HG02763 (cell line): ENCODE results near the gene DSCAML1.

Experiments
- ATAC-seq: cut with Tn5 transposase; IDR thresholded peaks from one replicate; pipeline ENCODE4 v1.9.1; 2021; ENCODE audit warnings: mild to moderate bottlenecking, moderate library complexity; ENCODE audit not compliant: unreplicated experiment

The DSCAML1 gene

GRCh38 chr11:117394221-117394925, 402.6 kb downstream of the DSCAML1 start:
- no peak for ATAC-seq

DNA sequence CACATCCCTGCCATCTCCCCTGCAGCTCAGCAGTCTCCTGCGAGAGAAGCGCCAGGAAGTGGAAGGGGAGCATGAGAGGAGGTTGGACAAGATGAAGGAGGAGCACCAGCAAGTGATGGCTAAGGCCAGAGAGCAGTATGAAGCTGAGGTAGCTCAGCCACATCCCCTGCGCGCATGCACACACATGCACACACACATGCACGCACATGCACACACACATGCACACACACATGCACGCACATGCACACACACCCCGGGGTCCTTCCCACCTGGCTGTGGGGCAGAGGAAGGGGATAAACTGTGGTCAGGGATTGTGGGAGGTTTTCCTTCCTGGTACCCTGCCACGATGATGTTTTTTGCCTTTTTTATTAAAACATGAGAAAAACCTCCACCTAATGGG, 404.0 kb downstream of the DSCAML1 start:
- ATAC-seq, result no peak

DNA sequence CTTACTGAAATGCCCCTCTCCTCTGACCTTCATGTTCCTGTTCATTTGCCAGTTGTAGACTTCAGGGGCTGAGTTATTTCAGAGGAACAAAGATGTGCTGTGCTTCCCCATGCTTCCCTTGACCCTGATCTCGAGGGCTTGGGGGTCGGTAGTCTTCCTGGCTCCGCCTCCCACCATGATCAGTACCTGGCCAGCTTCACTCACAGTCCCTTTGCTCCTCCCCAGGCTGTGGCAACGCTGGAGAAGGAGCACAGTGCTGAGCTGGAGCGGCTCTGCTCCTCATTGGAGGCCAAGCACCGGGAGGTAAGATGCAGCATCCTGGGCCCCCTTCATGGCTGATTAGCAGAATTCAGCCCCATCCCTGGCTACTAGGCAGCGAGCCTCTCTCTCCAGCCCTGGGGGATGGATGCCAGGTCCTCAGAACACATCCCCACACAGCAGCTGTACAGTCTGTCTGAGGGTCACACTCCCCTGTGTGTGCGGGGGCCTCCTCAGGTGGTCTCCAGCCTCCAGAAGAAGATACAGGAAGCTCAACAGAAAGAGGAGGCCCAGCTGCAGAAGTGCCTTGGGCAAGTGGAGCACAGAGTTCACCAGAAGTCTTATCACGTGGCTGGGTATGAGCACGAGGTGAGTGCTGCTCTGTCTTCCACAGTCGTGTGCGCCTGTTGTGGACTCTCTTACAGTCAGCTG, 404.9 kb downstream of the DSCAML1 start:
- no peak for ATAC-seq

- no peak for ATAC-seq
Measured at GRCh38 chr11:117391181-117391580, 405.8 kb downstream of the DSCAML1 start.

DNA sequence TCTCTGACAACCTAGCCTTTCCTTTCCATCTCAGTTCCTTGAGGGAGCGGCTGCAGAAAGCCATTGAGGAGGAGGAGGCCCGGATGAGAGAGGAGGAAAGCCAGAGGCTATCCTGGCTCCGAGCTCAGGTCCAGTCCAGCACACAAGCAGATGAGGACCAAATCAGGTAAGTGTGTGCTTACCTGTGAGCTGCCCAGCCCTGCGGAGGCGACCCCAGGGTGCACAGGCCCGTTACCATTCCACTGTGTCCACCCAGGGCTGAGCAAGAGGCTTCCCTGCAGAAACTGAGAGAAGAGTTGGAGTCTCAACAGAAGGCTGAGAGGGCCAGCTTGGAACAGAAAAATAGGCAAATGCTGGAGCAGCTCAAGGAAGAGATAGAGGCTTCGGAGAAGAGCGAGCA, 406.3 kb downstream of the DSCAML1 start:
- ATAC-seq, result no peak

DNA sequence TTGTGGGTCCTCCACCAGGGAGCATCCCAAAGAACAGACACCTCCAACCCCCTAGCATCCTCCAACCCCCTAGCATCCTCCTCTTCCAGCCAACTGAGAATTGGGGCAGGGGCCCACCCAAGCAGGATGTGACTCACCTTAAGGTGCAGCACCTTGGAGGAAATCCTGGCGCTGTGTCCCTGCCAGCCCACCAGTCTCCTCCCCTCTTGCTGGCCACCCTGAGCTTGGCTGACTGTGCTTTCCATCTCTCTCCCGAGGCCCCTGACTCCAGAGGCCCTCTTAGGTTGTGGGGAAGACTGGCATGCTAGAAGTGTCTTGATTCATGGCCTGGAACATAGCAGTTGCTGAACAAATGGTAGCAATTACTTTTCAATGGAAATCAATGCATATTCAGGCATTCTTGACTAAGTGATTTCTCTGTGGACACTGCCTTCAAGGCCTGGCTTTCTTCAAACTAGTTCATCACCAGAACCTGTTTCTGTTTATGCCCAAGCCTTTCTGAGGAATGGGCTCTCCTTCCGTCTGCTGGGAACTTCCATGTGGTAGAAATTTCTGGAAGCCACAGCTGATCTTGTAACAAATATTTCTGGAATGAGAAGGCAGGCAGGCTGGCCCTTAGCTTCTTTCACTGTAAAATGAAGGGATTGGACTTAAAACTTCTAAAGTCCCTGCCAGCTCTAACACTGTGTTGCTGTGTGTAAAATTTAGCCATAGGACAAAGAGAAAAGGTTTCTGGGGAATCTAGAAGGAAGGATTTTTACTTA, 408.8 kb downstream of the DSCAML1 start:
- ATAC-seq, result no peak

DNA sequence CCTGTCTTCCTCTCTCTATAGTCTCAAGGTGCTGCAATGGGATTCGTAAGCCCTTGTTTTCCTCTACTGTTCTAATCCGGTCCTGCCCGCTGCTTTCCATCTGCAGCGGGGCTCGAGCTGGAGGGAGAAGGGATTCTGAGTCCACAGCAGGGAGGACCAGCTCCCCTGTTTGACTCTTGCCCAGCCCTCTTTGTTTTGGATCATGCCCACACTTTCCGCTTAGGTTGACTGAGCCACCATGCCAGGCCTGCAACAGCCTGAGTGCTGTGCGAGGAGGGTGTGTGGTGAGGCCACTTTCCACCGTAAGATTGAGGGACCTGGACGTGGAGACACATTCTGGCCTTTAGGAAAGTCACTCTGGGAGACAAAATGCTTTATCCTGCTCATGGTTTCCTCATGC, 411.1 kb downstream of the DSCAML1 start:
- no peak for ATAC-seq

GRCh38 chr11:117385471-117385870, 411.5 kb downstream of the DSCAML1 start:
- no peak for ATAC-seq

DNA sequence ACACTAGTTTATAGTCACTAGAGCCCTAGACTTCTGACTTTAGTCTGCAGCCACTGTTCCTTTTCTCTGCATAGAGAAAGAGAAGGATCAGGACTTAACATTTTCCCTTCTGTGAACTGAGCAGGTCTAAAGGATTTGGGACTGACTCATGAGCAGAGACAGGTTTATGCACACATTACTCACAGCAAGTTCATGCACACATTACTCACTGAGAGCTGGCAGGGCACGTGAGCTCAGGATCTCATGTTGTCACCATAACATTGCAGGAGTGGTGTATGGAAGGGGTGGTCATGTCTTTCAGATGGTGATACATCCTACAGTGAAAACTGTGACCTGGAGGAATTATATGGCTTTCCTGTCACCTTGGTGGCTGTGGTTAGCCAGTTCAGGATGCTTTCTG, 413.0 kb downstream of the DSCAML1 start:
- ATAC-seq, result no peak

GRCh38 chr11:117382746-117383145, 414.3 kb downstream of the DSCAML1 start:
- ATAC-seq, result no peak

DNA sequence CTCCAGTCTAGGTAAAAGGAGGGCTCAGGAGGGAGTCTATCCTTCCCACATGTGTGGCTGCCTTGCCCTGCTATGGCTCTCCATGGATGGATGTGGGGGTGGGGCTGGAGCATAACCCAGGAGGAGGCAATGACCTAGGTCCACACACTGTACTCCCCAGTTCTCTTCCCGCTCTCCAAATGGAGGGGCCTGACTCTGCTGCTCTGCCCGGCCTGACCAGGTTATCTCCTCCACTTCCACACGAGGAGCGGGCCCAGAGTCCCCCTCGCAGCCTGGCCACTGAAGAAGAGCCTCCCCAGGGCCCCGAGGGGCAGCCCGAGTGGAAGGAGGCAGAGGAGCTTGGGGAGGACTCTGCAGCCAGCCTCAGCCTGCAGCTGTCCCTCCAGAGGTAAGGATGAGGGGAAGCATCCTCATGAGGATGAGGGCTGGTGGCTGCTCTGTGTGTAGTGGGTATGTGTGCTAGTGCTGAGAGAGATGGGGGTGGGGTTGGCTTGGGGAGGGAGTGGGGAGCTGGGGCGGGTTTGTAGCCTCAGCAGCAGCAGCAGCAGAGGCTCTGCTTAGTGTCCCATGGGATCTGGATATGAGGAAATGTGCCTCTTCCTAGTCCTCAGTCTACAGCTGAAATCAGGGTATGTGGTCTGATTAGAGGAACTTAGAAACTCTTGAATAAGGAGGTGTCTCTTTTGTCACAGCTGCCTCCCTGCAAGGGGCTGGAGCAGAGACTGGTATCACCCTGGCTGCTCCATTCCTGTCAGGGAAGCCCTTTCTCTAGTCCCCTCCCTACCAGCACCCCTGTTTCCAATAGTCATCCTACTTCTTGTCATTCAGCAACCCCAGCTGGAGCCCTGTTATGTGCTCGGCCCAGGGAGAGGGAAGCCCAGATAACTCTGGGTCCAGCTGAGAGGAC, 415.3 kb downstream of the DSCAML1 start:
- no peak for ATAC-seq

DNA sequence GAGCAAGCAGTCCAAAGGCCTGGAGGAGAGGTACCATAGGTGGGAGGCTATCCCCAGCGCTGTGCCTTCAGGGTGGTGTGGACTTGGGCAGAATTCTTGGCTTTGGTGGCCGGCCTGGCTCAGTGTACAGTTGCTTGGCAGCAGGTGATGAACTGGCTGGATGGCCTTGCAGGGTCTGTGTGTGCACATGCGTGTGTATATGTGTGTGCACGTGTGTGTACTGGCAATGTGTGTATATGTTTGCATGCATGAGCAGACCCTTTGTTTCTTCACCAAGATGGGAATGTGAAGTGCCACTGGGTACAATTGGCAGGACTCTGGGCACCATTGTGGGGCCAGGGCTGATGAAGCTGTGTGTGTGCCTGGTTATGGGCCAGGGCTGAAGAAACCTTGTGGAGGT, 416.3 kb downstream of the DSCAML1 start:
- no peak for ATAC-seq

DNA sequence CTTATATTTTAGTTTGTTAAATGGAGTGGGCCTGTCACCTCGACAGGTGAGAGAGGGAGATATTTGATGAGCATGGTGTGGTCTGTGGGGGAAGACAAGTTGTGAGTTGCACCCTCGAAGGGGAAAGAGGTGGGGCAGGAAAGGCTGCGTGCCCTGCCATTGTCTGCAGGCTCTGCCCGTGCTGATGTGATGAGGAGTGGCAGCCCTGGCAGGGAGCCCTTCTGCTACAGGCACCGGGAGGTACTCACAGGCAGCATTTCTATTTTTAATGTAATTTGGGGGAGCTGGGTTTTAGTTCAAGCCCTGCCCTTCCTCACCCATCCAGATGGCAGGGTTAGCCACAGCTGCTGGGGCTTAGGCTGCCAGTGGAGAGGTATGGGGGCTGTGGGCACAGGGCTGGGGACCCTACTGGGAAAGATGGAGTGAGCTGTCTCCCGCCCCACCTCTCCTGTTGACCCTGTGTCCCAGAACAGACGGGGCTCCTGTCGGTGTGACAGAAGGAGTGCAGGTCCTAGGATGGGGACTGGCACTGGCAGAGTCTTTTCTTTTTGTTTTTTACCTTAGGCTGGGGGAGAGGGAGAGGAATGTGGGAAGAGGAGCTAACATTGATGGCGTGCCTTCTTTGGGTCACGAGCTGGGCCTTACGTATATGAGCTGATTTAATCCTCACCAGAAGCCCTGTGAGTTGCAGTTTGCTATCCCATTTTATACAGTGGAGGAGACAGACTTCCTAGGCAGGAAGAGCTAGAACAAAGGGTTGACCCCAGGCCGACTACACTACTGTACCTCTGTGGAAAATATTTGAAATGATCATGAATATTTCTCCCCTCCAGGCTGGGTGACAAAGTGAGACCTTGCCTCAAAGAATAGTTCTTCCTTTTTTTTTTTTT, 417.8 kb downstream of the DSCAML1 start:
- ATAC-seq, result no peak
